SK-N-SH (cell line): ENCODE data around the gene EXOC3. TPM values are rescaled to one million over a fixed set of nuclear protein-coding genes. Genes with fewer than 3 reads are reported as not detected.

Experiments
- CTCF ChIA-PET: fragments of 300-600, 350-600 bp; formaldehyde crosslinking; extraction: SDS; loops from one replicate; lab custom pipeline; 2021; lab: Yijun Ruan, JAX
- POLR2A ChIA-PET: fragments of 350-600 bp; sonication (Branson Sonifier 250); formaldehyde crosslinking; extraction: SDS; loops from one replicate; lab custom pipeline; 2020; ENCODE audit warnings: antibody characterized with exemption, inconsistent platforms; lab: Yijun Ruan, JAX
- DNase-seq: peaks from one replicate; pipeline ENCODE4 v3.0.0; 2012
- H2AFZ ChIP-seq: fragments of 200-600 bp; sonication (generic); 2 replicates; pipeline ENCODE4 v1.8.1; 2016; ENCODE audit warnings: antibody characterized with exemption, mild to moderate bottlenecking, low read depth
- H3F3A ChIP-seq: fragments of 200-600 bp; sonication (generic); replicated peaks from 2 replicates; pipeline ENCODE3; 2016; ENCODE audit warnings: antibody characterized with exemption, mild to moderate bottlenecking; ENCODE audit not compliant: insufficient read depth
- H3K27ac ChIP-seq, 2 experiments: fragments of 200-500 bp in 1 of 2; fragments of 200-600 bp in 1 of 2; sonication (Bioruptor generic) in 1 of 2; sonication (generic), shearing (Covaris generic) in 1 of 2; 2 replicates each; pipeline versions ENCODE4 v1.5.1 to v1.6.1; 2014 to 2016; ENCODE audit warnings: low read depth in 2 of 2, inconsistent platforms in 1 of 2, low read length in 1 of 2, mild to moderate bottlenecking in 1 of 2, mixed read lengths in 1 of 2
- H3K27me3 ChIP-seq: fragments of 200-600 bp; sonication (generic), shearing (Covaris generic); 2 replicates; pipeline ENCODE4 v1.6.1; 2016; ENCODE audit warnings: mixed run types; ENCODE audit not compliant: insufficient read depth
- H3K36me3 ChIP-seq, 2 experiments: fragments of 200-500 bp in 1 of 2; fragments of 200-600 bp in 1 of 2; sonication (Bioruptor generic) in 1 of 2; sonication (generic) in 1 of 2; replicated peaks in 1 of 2; 2 replicates each; pipeline versions ENCODE3 to v1.5.1; 2014 to 2016; ENCODE audit warnings: low read length in 1 of 2, mild to moderate bottlenecking in 1 of 2; ENCODE audit not compliant: insufficient read depth in 2 of 2, control insufficient read depth in 1 of 2
- H3K4me1 ChIP-seq, 2 experiments: fragments of 200-500 bp in 1 of 2; fragments of 200-600 bp in 1 of 2; sonication (Bioruptor generic) in 1 of 2; sonication (generic), shearing (Covaris generic) in 1 of 2; 2 replicates each; pipeline versions ENCODE4 v1.5.1 to v1.6.1; 2014 to 2016; ENCODE audit warnings: low read depth in 1 of 2, low read length in 1 of 2, mixed run types in 1 of 2; ENCODE audit not compliant: insufficient read depth in 2 of 2, control insufficient read depth in 1 of 2
- H3K4me2 ChIP-seq: fragments of 200-600 bp; sonication (generic), shearing (Covaris generic); 2 replicates; pipeline ENCODE4 v1.6.1; 2017; ENCODE audit warnings: mixed run types
- H3K4me3 ChIP-seq, 2 experiments: fragments of 200-500 bp in 1 of 2; fragments of 200-600 bp in 1 of 2; sonication (Bioruptor generic) in 1 of 2; sonication (generic), shearing (Covaris generic) in 1 of 2; 2 replicates each; pipeline versions ENCODE4 v1.5.1 to v1.8.1; 2014 to 2016; ENCODE audit warnings: low read depth in 2 of 2, inconsistent platforms in 1 of 2, low read length in 1 of 2, mild to moderate bottlenecking in 1 of 2, mixed read lengths in 1 of 2, moderate library complexity in 1 of 2
- H3K79me2 ChIP-seq: fragments of 200-600 bp; sonication (generic); 2 replicates; pipeline ENCODE4 v1.8.1; 2017; ENCODE audit warnings: mild to moderate bottlenecking; ENCODE audit not compliant: insufficient read depth
- H3K9ac ChIP-seq: fragments of 200-600 bp; sonication (generic); 2 replicates; pipeline ENCODE4 v1.6.1; 2017; ENCODE audit warnings: mixed run types
- H3K9me2 ChIP-seq: fragments of 200-600 bp; sonication (generic); 2 replicates; pipeline ENCODE4 v1.6.1; 2017; ENCODE audit warnings: mixed run types
- H3K9me3 ChIP-seq: fragments of 200-600 bp; sonication (generic); 2 replicates; pipeline ENCODE4 v1.6.1; 2017; ENCODE audit warnings: mixed run types, mild to moderate bottlenecking, moderate library complexity
- H4K20me1 ChIP-seq: fragments of 200-600 bp; sonication (generic); 2 replicates; pipeline ENCODE4 v1.6.1; 2017; ENCODE audit warnings: mild to moderate bottlenecking, mixed run types; ENCODE audit not compliant: insufficient read depth
- FOXJ3 ChIP-seq: sonication (generic); formaldehyde crosslinking; IDR thresholded peaks from 2 replicates; pipeline ENCODE4 v1.5.1; 2020; ENCODE audit warnings: mild to moderate bottlenecking, missing genetic modification reagents
- GATA2 ChIP-seq: sonication (generic); formaldehyde crosslinking; IDR thresholded peaks from 2 replicates; pipeline ENCODE4 v1.5.0; 2020; ENCODE audit warnings: mild to moderate bottlenecking, missing genetic modification reagents
- MEF2A ChIP-seq: IDR thresholded peaks from 2 replicates; pipeline ENCODE4 v1.4.0; 2012; ENCODE audit warnings: low read depth, borderline replicate concordance
- MXI1 ChIP-seq: IDR thresholded peaks from 2 replicates; pipeline ENCODE4 v1.6.1; 2012; ENCODE audit warnings: mild to moderate bottlenecking, low read depth, low read length, improper control_type of control experiment
- PBX3 ChIP-seq: IDR thresholded peaks from 2 replicates; pipeline ENCODE4; 2012
- POLR2AphosphoS5 ChIP-seq: IDR thresholded peaks from 2 replicates; pipeline ENCODE4 v1.6.1; 2012; ENCODE audit warnings: low read depth, low read length
- RCOR1 ChIP-seq: fragments of 150-350 bp; IDR thresholded peaks from 2 replicates; pipeline ENCODE4 v1.6.1; 2017; ENCODE audit warnings: antibody characterized with exemption, low read length
- RFX5 ChIP-seq: IDR thresholded peaks from 2 replicates; pipeline ENCODE4 v1.6.1; 2012; ENCODE audit warnings: mild to moderate bottlenecking, improper control_type of control experiment, low read length
- RXRA ChIP-seq: IDR thresholded peaks from 2 replicates; pipeline ENCODE4 v1.4.0; 2012; ENCODE audit warnings: low read depth, mild to moderate bottlenecking, borderline replicate concordance
- SIN3A ChIP-seq: IDR thresholded peaks from 2 replicates; pipeline ENCODE4 v1.6.1; 2012; ENCODE audit warnings: low read depth, mild to moderate bottlenecking, low read length, moderate library complexity, borderline replicate concordance
- ZBTB33 ChIP-seq: IDR thresholded peaks from 2 replicates; pipeline ENCODE4 v1.4.0; 2012; ENCODE audit warnings: low read depth, borderline replicate concordance
- WGBS: methylation state at CpG from one replicate; pipeline ENCODE4 v1.1.6; 2017; ENCODE audit warnings: low lambda C conversion rate; 5-methylcytosine and 5-hydroxymethylcytosine counted together
- polyA plus RNA-seq, 3 experiments: library from polyadenylated mRNA; depleted of rRNA; stranded (reverse); fragments of >200 nt; gene quantifications; 2 replicates each; pipeline ENCODE4 v1.2.3, GENCODE V29; 2012
- TF ChIP-seq, protein P1 (sequence below): fragments of 200-600 bp; sonication (generic); IDR thresholded peaks from 2 replicates; pipeline ENCODE4 v1.6.1; 2017; ENCODE audit warnings: antibody characterized with exemption, mild to moderate bottlenecking, moderate library complexity

Gene EXOC3
- polyA plus RNA-seq, 1 of the 3 experiments (the other 2 are of a cell fraction), result 25.7 TPM

DNA sequence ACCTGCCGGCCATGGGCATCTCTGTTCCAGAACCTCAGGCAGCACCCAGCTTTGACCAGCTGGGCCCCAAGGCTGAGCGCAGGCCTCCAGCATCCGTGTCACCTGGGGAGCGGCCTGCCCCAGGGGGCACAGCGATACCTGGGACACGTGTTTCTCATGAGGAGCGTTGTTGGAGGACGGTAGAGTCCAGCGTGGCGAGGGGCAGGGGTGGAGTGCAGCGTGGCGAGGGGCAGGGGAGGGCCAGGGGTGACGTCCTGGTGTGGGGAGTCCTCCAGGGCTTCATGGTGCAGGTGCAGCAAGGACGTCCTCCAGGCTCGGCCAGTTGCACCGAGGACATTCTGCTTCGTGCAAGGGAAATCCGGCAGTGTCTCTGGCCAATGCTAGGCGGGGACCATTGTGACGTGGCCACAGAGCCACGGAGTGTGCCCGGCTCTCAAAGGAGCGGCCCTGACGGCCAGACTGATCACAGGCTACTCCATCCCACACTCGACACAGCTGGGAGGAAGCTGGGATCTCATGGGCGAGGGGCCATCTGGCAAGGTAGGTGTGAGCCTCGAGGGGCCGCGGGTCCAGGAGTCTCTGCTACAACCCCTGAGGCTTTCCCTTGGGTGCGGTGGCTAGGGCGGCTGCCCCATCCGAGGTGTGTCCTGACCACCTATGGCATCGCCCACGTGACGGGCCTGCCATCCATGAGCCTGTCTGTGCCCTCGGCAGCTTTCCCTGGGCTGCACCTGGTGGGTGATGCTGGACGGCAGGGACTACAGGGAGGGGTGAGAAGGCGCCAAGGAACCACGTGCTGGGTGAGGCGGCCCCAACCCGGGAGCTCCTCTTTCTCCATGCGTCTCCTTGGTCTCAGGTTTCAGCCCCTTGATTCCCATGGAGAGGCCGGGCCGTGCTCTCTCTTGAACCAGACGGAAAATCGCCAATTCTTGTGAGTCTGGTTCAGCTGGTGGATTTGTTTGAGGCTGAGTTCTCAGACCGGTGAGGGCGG is 47.4 kb downstream of the EXOC3 start:
- Histone ChIP-seq H3K4me3 (no peak overlapping the region), H3K9ac (no peak overlapping the region)
- POLR2A ChIA-PET, result no interaction called here
- TF ChIP-seq ZBTB33 (no peak), PBX3 (no peak), POLR2AphosphoS5 (no peak), MXI1 (no peak), MEF2A (no peak), SIN3A (no peak), GATA2 (no peak), FOXJ3 (CRISPR knock-in tag) (no peak), RCOR1 (no peak), RFX5 (no peak), RXRA (no peak)
- TF ChIP-seq, protein P1, sequence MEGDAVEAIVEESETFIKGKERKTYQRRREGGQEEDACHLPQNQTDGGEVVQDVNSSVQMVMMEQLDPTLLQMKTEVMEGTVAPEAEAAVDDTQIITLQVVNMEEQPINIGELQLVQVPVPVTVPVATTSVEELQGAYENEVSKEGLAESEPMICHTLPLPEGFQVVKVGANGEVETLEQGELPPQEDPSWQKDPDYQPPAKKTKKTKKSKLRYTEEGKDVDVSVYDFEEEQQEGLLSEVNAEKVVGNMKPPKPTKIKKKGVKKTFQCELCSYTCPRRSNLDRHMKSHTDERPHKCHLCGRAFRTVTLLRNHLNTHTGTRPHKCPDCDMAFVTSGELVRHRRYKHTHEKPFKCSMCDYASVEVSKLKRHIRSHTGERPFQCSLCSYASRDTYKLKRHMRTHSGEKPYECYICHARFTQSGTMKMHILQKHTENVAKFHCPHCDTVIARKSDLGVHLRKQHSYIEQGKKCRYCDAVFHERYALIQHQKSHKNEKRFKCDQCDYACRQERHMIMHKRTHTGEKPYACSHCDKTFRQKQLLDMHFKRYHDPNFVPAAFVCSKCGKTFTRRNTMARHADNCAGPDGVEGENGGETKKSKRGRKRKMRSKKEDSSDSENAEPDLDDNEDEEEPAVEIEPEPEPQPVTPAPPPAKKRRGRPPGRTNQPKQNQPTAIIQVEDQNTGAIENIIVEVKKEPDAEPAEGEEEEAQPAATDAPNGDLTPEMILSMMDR, result no peak
- TF ChIP-seq, all 33 proteins: peak for 0
- Histone ChIP-seq H3K4me2 (no peak overlapping the region), H3K27me3 (peaks cover 12% of the 10 kb centered on the region), H3K9me3 (no peaks in the 10 kb centered on the region), H3K36me3 (no peaks in the 10 kb centered on the region), H3K4me1 (no peaks in the 10 kb centered on the region), H4K20me1 (no peaks in the 10 kb centered on the region), H3K79me2 (no peaks in the 10 kb centered on the region), H3F3A (no peaks in the 10 kb centered on the region), H3K9me2 (no peaks in the 10 kb centered on the region), H3K27ac (no peak overlapping the region), H2AFZ (no peak overlapping the region)
- whole genome bisulfite sequencing, result 60% methylated on average over 24 of the region's 48 CpGs
- CTCF ChIA-PET, result no interaction called here
- no peak for DNase-seq
